Activated B cell treated with CpG ODN at 0.5 μM for 24 hours (primary cell): ENCODE data around the gene LMTK2. TPM values are rescaled to one million over a fixed set of nuclear protein-coding genes. Genes with fewer than 3 reads are reported as not detected.

Experiments
- ATAC-seq: fragments of 200-7000 bp; cut with Tn5 transposase; one replicate; pipeline ENCODE4 v1.10.0; 2021; ENCODE audit warnings: low read depth, mild to moderate bottlenecking, moderate library complexity
- CTCF ChIA-PET: fragments of 350-600 bp; sonication (Branson Sonifier 250); formaldehyde crosslinking; loops from one replicate; lab custom pipeline; 2021; ENCODE audit warnings: antibody characterized with exemption; lab: Charles Lee
- POLR2A ChIA-PET: fragments of 350-600 bp; sonication (Branson Sonifier 250); formaldehyde crosslinking; loops from one replicate; lab custom pipeline; 2021; ENCODE audit warnings: antibody characterized with exemption; lab: Charles Lee
- DNase-seq: peaks from one replicate; pipeline ENCODE4 v3.0.0; 2022
- H3K27ac Mint-ChIP-seq: one replicate; pipeline ENCODE4 v1.8.0; 2020; ENCODE audit warnings: mixed read lengths
- H3K27me3 Mint-ChIP-seq: one replicate; pipeline ENCODE4 v1.8.0; 2021; ENCODE audit warnings: mixed read lengths
- H3K36me3 Mint-ChIP-seq: one replicate; pipeline ENCODE4 v1.8.0; 2021; ENCODE audit warnings: low read depth, mixed read lengths
- H3K4me1 Mint-ChIP-seq: one replicate; pipeline ENCODE4 v1.8.0; 2021; ENCODE audit warnings: mixed read lengths
- H3K4me3 Mint-ChIP-seq: one replicate; pipeline ENCODE4 v1.8.0; 2020; ENCODE audit warnings: mild to moderate bottlenecking, mixed read lengths
- H3K9me3 Mint-ChIP-seq: one replicate; pipeline ENCODE4 v1.8.0; 2020; ENCODE audit warnings: mixed read lengths
- CTCF ChIP-seq: fragments of 200-600 bp; IDR thresholded peaks from one replicate; pipeline ENCODE4 v1.8.0; 2022; ENCODE audit warnings: antibody characterized with exemption, mild to moderate bottlenecking
- intact Hi-C: fragments of 100-400 bp; cut with micrococcal nuclease; formaldehyde crosslinking; loops from one replicate; pipeline ENCODE4 v1.15.1; 2024
- total RNA-seq: library from RNA; stranded (reverse); gene quantifications from 2 replicates; pipeline ENCODE4 v1.2.3, GENCODE V29; 2022

Gene LMTK2
- total RNA-seq, 1 donor from 2014 or later: 9.6 TPM

DNA sequence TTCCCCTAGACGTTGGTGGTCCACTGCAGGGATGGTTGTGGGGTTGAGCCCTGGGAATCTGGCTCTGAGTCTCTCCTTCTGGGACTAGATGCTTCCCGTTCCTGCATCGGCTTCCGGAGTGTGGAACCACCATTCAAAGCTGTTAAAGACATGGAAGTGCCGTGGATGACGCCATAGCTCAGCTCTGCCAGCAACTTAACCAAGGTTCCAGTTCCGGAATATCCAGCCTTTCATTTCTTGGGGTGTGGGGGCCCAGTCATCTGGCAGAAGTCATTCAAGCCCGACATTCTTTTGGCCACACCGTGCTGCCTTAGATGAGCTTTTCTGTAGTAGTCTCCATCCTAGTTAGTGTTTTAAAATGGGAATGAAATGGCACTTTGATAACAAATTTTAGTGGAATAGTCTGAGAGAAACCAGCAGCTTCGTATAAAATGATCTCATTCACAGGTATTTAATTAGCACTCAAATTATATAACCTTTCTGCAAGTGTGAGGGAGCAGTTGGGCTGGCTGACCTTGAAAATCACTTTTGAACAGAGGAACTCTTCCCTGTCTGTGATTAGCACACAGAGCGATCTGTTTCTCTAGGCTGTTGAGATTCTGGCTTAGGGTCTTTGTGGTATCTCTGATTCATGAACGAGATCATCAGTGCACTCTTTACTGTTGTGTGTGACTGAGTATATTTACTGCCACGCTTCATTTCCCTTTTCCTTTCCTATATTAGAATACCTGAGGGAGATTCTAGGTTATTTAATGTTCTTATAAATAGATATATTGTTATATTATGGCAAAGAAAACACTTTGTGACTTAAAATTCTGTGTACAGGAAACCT is 19.9 kb downstream of the LMTK2 start:
- H3K27me3 Mint-ChIP-seq: peaks cover 65% of the 10 kb centered on the region
- peaks cover 5% of the 10 kb centered on the region for H3K36me3 Mint-ChIP-seq
- H3K27ac Mint-ChIP-seq: no peak overlapping the region
- peaks cover 11% of the 10 kb centered on the region for H3K4me1 Mint-ChIP-seq
- ATAC-seq (no peak), DNase-seq (no peak)
- TF ChIP-seq CTCF: no peak
- no peaks in the 10 kb centered on the region for H3K9me3 Mint-ChIP-seq
- intact Hi-C loops: no loop called here
- no peak overlapping the region for H3K4me3 Mint-ChIP-seq
- ChIA-PET POLR2A (no interaction called here), CTCF (no interaction called here)

- no peak for DNase-seq
- Mint-ChIP-seq H3K4me3 (no peak overlapping the region), H3K36me3 (peaks cover 5% of the 10 kb centered on the region), H3K27ac (no peak overlapping the region), H3K4me1 (peaks cover 29% of the 10 kb centered on the region), H3K27me3 (peaks cover 57% of the 10 kb centered on the region), H3K9me3 (no peaks in the 10 kb centered on the region)
- ChIA-PET POLR2A (no interaction called here), CTCF (no interaction called here)
- intact Hi-C loops: no loop called here
- TF ChIP-seq CTCF: no peak
- ATAC-seq: no peak
Measured at GRCh38 chr7:98128346-98128745, 21.7 kb downstream of the LMTK2 start.

GRCh38 chr7:98130959-98131358 is 24.3 kb downstream of the LMTK2 start:
- no peak overlapping the region for H3K27ac Mint-ChIP-seq
- peaks cover 5% of the 10 kb centered on the region for H3K36me3 Mint-ChIP-seq
- no peaks in the 10 kb centered on the region for H3K9me3 Mint-ChIP-seq
- H3K4me1 Mint-ChIP-seq: peaks cover 49% of the 10 kb centered on the region
- POLR2A ChIA-PET: interaction anchor here (1.1 kb wide), 1 partner anchor 71 kb away, joined by 4 read pairs; no protein-coding TSS in a partner anchor
- H3K27me3 Mint-ChIP-seq: peaks cover 55% of the 10 kb centered on the region
- intact Hi-C loops: no loop called here
- CTCF ChIA-PET: interaction anchor here (0.9 kb wide), 1 partner anchor 35 kb away, joined by 3 read pairs; no protein-coding TSS in a partner anchor
- TF ChIP-seq CTCF: no peak
- DNase-seq: no peak
- no peak for ATAC-seq
- no peak overlapping the region for H3K4me3 Mint-ChIP-seq

GRCh38 chr7:98133181-98133580 is 26.5 kb downstream of the LMTK2 start:
- Mint-ChIP-seq H3K9me3 (no peaks in the 10 kb centered on the region), H3K27ac (no peak overlapping the region), H3K4me1 (peaks cover 72% of the 10 kb centered on the region), H3K36me3 (peaks cover 4% of the 10 kb centered on the region), H3K4me3 (peak overlapping the region; percentile 50), H3K27me3 (peaks cover 49% of the 10 kb centered on the region)
- ATAC-seq (peak; percentile 70), DNase-seq (no peak)
- TF ChIP-seq CTCF: no peak
- CTCF ChIA-PET: interaction anchor here (1.3 to 2.5 kb wide), 3 partner anchors 22 to 112 kb away, joined by 5 to 10 read pairs (median 5); no protein-coding TSS in a partner anchor
- POLR2A ChIA-PET: interaction anchor here (0.5 to 2.3 kb wide), 5 partner anchors 27 to 1200 kb away, joined by 3 to 10 read pairs (median 3); partner anchors contain the start of gene SDHAF3
- intact Hi-C loops: loop anchor here (1.0 to 2.0 kb wide), 3 partner anchors 27 to 69 kb away; partner anchors contain the start of gene LMTK2
